ENCODE results near the gene PHPT1.
"Not testable (repeated sequence)": the region's sequence is repeated elsewhere in the genome, so short reads cannot be mapped to it uniquely, and the experiment has no call there.

The PHPT1 gene

GRCh38 chr9:136837856-136838277 is 11.3 kb upstream of the PHPT1 start:
- not testable (repeated sequence) for DNase-seq

- no peak for DNase-seq
Measured at GRCh38 chr9:136838314-136839228, 10.6 kb upstream of the PHPT1 start.

GRCh38 chr9:136839229-136840139 is 9.7 kb upstream of the PHPT1 start:
- no peak for DNase-seq

- DNase-seq, result no peak
Measured at GRCh38 chr9:136840140-136840876, 8.9 kb upstream of the PHPT1 start.

DNA sequence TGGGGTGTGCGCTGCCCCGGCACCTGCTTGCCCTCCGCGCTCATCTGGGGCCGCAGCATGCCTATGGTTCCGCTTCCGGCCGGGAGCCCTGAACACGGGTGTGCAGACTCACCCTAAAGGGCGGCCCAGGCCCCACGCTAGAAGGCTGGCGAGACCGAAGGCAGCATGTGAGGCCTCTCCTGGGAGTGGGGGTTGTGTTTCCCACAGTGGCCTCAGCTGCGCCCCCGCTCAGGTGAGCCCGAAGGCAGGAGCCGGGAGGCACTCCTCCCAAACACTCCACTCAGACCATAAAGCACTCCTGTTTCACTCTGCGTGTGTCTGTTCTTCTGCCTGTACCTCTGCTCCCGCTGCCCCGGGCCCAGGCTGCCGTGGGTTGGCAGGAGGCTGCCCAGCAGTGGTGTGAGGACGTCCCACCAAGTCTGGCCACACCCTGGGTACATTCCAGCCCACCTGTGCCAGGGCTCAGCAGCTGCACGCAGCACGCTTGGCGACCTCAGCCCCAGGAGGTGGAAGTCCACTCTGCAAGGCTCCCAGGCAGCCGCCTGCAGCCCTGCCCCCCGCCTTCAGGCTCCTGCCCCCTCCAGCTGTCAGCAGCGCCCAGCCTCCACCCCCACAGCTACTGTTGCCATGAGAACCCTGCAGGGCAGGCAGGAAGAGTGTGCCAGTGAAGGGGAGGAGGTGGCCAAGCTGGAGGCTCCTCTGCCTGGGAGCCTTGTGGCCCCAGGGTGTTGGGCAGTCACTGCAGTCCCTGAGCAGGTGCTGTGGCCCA is 8.1 kb upstream of the PHPT1 start:
- DNase-seq, result peak; percentile 76

DNA sequence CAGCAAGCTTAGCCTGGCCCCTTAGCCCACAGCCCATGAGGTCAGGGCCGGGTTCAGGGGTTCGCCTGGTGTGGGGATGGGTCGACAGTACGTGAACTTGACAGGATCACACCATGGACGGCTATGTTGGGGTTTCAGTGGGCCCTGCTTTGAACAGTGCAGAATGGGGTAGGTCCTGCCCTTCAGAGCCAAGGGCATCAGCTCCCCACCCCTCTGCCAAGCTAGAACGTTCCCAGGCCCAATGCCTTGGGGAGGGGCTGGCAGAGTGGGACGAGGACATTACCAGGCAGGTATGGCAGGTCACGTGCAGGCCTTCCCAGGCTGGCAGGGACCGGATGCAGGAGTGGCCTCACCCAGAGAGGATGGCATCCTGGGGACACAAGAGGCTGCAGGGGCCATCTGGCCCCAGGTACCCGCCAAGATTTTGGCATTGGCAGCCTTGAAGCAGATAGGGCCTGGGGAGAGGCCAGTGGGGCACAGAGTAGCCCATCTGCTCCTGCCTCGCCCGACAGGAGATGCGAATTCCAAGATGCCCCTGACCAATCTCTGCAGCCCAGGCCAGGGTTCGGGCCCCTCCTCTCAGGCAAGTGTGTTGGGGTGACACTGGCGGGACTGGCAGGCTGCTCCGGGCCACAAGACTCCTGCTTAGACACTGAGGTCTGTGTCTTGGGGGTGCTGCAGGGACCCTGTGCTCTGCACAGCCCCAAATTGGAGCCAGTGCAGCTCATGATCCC is 7.4 kb upstream of the PHPT1 start:
- not testable (repeated sequence) for DNase-seq

GRCh38 chr9:136842380-136842948 is 6.7 kb upstream of the PHPT1 start, which contains the start of gene AJM1:
Gene AJM1 (plus strand): TSS chr9:136842478. CDS start chr9:136844415, 1,937 bp downstream.
- peak; percentile 85 for DNase-seq

DNA sequence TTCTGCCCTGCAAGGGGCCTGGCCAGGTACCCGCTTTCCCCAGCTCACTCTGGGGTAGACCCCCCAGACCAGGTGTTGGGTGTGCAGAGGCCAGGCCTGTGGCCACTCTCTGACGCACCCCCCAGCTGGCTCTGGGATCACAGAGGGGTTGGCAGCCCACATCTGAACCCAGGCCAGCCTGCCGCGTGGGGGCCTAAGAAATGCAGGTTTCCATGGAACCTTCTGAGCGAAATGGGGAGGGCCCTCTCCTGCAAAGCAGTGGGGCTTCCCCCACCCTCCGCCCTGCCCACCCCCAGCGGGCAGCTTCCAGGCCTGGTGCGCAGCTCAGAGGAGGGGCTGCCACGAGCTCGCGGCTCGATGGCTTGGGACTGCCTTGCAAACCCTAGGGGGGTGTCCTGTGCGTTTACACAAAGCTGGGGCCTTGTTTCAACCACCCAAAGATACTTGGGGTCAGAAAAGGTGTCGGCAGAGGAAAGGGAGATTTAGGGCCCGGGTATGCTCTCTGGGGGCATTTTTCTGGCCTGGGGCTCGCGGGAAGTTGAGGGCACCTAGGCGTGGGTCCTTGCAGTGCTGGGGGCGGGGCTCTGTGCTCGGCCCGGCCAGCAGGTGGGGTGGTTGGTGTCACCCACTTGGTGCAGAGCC is 5.9 kb upstream of the PHPT1 start:
- DNase-seq, result not testable (repeated sequence)

GRCh38 chr9:136843801-136844740 is 5.1 kb upstream of the PHPT1 start:
- not testable (repeated sequence) for DNase-seq

GRCh38 chr9:136844761-136845464 is 4.3 kb upstream of the PHPT1 start:
- no peak for DNase-seq

DNA sequence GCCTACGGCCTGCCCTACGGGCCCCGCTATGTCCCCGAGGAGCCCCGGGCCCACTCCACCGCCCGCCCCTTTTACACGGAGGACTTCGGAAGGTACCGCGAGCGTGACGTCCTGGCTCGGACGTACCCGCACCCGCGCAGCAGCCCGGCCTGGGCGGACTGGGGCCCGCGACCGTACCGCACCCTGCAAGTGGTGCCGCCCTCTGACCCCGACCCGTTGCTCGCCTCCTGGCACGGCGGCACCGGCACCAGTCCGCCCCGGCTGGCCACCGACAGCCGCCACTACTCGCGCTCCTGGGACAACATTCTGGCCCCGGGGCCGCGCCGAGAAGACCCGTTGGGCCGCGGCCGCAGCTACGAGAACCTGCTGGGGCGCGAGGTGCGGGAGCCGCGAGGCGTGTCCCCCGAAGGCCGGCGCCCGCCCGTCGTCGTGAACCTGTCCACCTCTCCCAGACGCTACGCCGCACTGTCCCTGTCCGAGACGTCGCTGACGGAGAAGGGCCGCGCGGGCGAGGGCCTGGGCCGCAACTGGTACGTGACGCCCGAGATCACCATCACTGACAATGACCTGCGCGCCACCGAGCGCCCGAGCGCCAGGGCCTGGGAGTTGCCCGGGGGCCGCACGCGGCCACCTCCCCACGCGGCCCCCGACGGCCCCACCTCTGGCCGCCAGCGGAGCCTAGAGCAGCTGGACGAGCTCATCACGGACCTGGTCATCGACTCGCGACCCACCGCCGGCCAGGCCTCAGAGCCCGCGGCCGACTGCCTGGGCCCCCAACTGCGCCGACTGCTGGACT is 3.5 kb upstream of the PHPT1 start:
- DNase-seq, result no peak

DNA sequence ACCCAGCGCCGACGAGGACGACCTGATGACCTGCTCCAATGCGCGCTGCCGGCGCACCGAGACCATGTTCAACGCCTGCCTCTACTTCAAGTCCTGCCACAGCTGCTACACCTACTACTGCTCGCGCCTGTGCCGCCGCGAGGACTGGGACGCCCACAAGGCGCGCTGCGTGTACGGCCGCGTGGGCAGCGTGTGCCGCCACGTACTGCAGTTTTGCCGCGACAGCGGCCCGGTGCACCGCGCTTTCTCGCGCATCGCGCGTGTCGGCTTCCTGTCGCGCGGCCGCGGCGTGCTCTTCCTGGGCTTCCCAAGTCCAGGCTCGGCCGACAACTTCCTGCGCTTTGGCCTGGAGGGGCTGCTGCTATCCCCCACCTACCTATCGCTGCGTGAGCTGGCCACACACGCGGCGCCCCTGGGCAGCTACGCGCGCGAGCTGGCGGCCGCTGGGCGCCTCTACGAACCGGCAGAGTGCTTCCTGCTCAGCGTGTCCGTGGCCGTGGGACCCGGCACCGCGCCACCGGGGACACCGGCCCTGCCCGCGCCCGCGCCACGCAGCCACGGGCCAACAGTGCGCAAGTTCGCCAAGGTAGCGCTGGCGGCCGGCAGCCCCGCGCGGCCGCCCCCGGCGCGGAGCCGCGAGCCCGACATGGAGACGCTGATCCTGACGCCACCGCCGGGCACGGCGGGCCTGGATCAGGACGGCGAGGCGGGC is 2.7 kb upstream of the PHPT1 start:
- DNase-seq, result no peak

- peak; percentile 88 for DNase-seq
Measured at GRCh38 chr9:136847088-136847825, 2.0 kb upstream of the PHPT1 start.

GRCh38 chr9:136847826-136848392 is 1.3 kb upstream of the PHPT1 start:
- peak; percentile 87 for DNase-seq

DNA sequence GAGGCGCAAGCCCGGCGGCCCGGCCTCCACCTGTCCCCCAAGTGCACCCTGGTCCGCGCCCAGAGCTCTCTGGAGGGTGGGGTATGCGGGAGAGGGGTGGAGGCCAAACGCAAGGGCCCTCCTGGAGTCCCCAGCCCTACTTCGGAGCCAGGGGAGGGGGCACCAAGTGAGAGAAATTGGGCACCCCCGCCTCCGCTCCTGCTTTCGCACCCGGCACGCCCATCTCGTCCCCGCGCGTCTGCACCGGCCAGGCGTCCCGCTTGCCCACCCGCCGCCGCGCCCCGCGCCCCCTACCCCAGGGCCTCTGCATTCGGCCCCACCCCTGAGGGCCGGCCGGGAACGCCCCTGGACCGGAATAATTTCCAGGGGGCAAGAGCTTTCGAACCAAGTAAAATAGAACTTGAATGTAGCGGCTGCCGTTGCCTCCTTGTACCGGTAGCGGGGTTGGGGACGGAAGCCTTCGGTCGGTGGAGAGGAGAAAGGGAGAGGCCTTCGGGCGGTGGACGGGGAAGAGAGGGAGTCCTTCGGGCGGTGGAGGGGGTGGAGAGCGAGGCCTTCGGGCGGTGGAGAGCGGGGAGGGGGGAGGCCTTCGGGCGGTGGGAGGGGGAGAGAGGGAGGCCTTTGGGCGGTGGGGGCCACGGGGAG is 694 bp upstream of the PHPT1 start:
- no peak for DNase-seq
